Smooth muscle cell (in vitro differentiated cells): ENCODE results near the gene UBE2J1. TPM values are rescaled to one million over a fixed set of nuclear protein-coding genes. Genes with fewer than 3 reads are reported as not detected.

ENCODE experiments used
- DNase-seq: peaks from one replicate; lab custom pipeline; 2025; ENCODE audit not compliant: unreplicated experiment; lab: John Stamatoyannopoulos, UW
- H2AFZ ChIP-seq: fragments of 200-600 bp; sonication (generic); 2 replicates; pipeline ENCODE4 v1.6.0; 2016; ENCODE audit warnings: antibody characterized with exemption, low read depth, mild to moderate bottlenecking
- H3F3A ChIP-seq: fragments of 200-600 bp; sonication (generic); 2 replicates; pipeline ENCODE4 v1.6.0; 2017; ENCODE audit warnings: antibody characterized with exemption, low read depth
- H3K27ac ChIP-seq: fragments of 200-600 bp; sonication (generic); 2 replicates; pipeline ENCODE4 v1.5.1; 2016; ENCODE audit warnings: low read depth, mild to moderate bottlenecking
- H3K27me3 ChIP-seq: fragments of 200-600 bp; sonication (generic); 2 replicates; pipeline ENCODE4 v1.6.1; 2016; ENCODE audit warnings: low read depth, mild to moderate bottlenecking
- H3K36me3 ChIP-seq: fragments of 200-600 bp; sonication (generic); 2 replicates; pipeline ENCODE4 v1.5.1; 2016; ENCODE audit warnings: low read depth
- H3K4me1 ChIP-seq: fragments of 200-600 bp; sonication (generic); 2 replicates; pipeline ENCODE4 v1.5.1; 2016; ENCODE audit warnings: low read depth
- H3K4me2 ChIP-seq: fragments of 200-600 bp; sonication (generic); 2 replicates; pipeline ENCODE4 v1.6.0; 2016; ENCODE audit warnings: mild to moderate bottlenecking
- H3K4me3 ChIP-seq: fragments of 200-600 bp; sonication (generic); 2 replicates; pipeline ENCODE4 v1.5.1; 2016; ENCODE audit warnings: mild to moderate bottlenecking
- H3K79me2 ChIP-seq: fragments of 200-600 bp; sonication (generic); 2 replicates; pipeline ENCODE4 v1.6.0; 2016; ENCODE audit warnings: low read depth, mild to moderate bottlenecking
- H3K9ac ChIP-seq: fragments of 200-600 bp; sonication (generic); 2 replicates; pipeline ENCODE4 v1.6.0; 2016; ENCODE audit warnings: low read depth
- H3K9me3 ChIP-seq: fragments of 200-600 bp; sonication (generic); replicated peaks from 2 replicates; pipeline ENCODE4 v1.5.1; 2016; ENCODE audit warnings: low read depth
- H4K20me1 ChIP-seq: fragments of 200-600 bp; sonication (generic); 2 replicates; pipeline ENCODE4 v1.6.0; 2016; ENCODE audit warnings: low read depth
- CTCF ChIP-seq: fragments of 200-600 bp; sonication (generic); IDR thresholded peaks from 2 replicates; pipeline ENCODE4 v1.5.1; 2017; ENCODE audit warnings: borderline replicate concordance, mild to moderate bottlenecking, antibody characterized with exemption; ENCODE audit not compliant: insufficient read depth, poor library complexity, severe bottlenecking
- WGBS: methylation state at CpG from one replicate; pipeline ENCODE4 v1.1.7; 2016; ENCODE audit warnings: low lambda C conversion rate; 5-methylcytosine and 5-hydroxymethylcytosine counted together
- polyA plus RNA-seq: library from polyadenylated mRNA; unstranded; fragments of >200 nt; fragmentation: Nextera tagmentation; extraction: Ambion mirVana; gene quantifications from 2 replicates; pipeline ENCODE4 v1.2.1, GENCODE V29; 2016
- total RNA-seq: library from RNA; depleted of rRNA; stranded (reverse); fragments of >200 nt; gene quantifications from 2 replicates; pipeline ENCODE4 v1.2.3, GENCODE V29; 2014

The UBE2J1 gene
- total and polyA plus RNA-seq, 2 experiments from 2014 or later, result 65.7 to 130 TPM

- no peak for DNase-seq
- no peaks in the 10 kb centered on the region for H3K79me2 ChIP-seq
- no peaks in the 10 kb centered on the region for H3F3A ChIP-seq
- WGBS, result 28% methylated on average over 7 of the region's 7 CpGs
- no peaks in the 10 kb centered on the region for H3K9me3 ChIP-seq
- no peak overlapping the region for H2AFZ ChIP-seq
- H3K9ac ChIP-seq, result no peak overlapping the region
- H3K27me3 ChIP-seq, result no peaks in the 10 kb centered on the region
- no peaks in the 10 kb centered on the region for H3K4me1 ChIP-seq
- H4K20me1 ChIP-seq, result no peaks in the 10 kb centered on the region
- H3K4me3 ChIP-seq, result no peak overlapping the region
- H3K27ac ChIP-seq, result no peak overlapping the region
- peak overlapping the region; percentile 51 for H3K4me2 ChIP-seq
- H3K36me3 ChIP-seq, result no peaks in the 10 kb centered on the region
- peak; percentile 45 for TF ChIP-seq CTCF
These were observed 16.5 kb upstream of the UBE2J1 start for GRCh38 chr6:89368999-89369398.

GRCh38 chr6:89368107-89368506 lies 15.6 kb upstream of the UBE2J1 start:
- no peak overlapping the region for H3K9ac ChIP-seq
- H3K36me3 ChIP-seq, result no peaks in the 10 kb centered on the region
- no peaks in the 10 kb centered on the region for H3K9me3 ChIP-seq
- H3K79me2 ChIP-seq, result no peaks in the 10 kb centered on the region
- H2AFZ ChIP-seq, result no peak overlapping the region
- H3K4me3 ChIP-seq, result no peak overlapping the region
- no peak overlapping the region for H3K4me2 ChIP-seq
- no peaks in the 10 kb centered on the region for H3K27me3 ChIP-seq
- no peaks in the 10 kb centered on the region for H4K20me1 ChIP-seq
- H3K4me1 ChIP-seq, result no peaks in the 10 kb centered on the region
- peak; percentile 82 for TF ChIP-seq CTCF
- H3K27ac ChIP-seq, result no peak overlapping the region
- WGBS, result 26% methylated on average over 6 of the region's 6 CpGs
- no peaks in the 10 kb centered on the region for H3F3A ChIP-seq
- peak; percentile 8 for DNase-seq

GRCh38 chr6:89364586-89364985 lies 12.1 kb upstream of the UBE2J1 start:
- H3K9me3 ChIP-seq, result no peaks in the 10 kb centered on the region
- DNase-seq, result no peak
- no peak for TF ChIP-seq CTCF
- no peak overlapping the region for H3K4me2 ChIP-seq
- H3K36me3 ChIP-seq, result no peaks in the 10 kb centered on the region
- no peak overlapping the region for H3K9ac ChIP-seq
- no peak overlapping the region for H3K4me3 ChIP-seq
- no peaks in the 10 kb centered on the region for H3K79me2 ChIP-seq
- no peak overlapping the region for H2AFZ ChIP-seq
- H3K27ac ChIP-seq, result no peak overlapping the region
- H3K4me1 ChIP-seq, result no peaks in the 10 kb centered on the region
- no peaks in the 10 kb centered on the region for H3K27me3 ChIP-seq
- H4K20me1 ChIP-seq, result no peaks in the 10 kb centered on the region
- H3F3A ChIP-seq, result no peaks in the 10 kb centered on the region

- Histone ChIP-seq H3F3A (no peaks in the 10 kb centered on the region), H3K79me2 (no peaks in the 10 kb centered on the region), H4K20me1 (no peaks in the 10 kb centered on the region), H3K4me1 (peaks cover 5% of the 10 kb centered on the region), H3K27me3 (no peaks in the 10 kb centered on the region), H3K4me3 (no peak overlapping the region), H3K4me2 (peak overlapping the region; percentile 50), H3K9ac (no peak overlapping the region), H3K36me3 (no peaks in the 10 kb centered on the region), H3K9me3 (no peaks in the 10 kb centered on the region), H3K27ac (peak overlapping the region; percentile 67), H2AFZ (no peak overlapping the region)
- TF ChIP-seq CTCF, result no peak
- DNase-seq, result no peak
- WGBS, result 79% methylated on average over 2 of the region's 2 CpGs
These were observed 8.6 kb upstream of the UBE2J1 start for GRCh38 chr6:89361171-89361570.
